Measurements from ENCODE around the gene CHMP5.
"Not testable (repeated sequence)": the region's sequence is repeated elsewhere in the genome, so short reads cannot be mapped to it uniquely, and the experiment has no call there.

Gene CHMP5

DNA sequence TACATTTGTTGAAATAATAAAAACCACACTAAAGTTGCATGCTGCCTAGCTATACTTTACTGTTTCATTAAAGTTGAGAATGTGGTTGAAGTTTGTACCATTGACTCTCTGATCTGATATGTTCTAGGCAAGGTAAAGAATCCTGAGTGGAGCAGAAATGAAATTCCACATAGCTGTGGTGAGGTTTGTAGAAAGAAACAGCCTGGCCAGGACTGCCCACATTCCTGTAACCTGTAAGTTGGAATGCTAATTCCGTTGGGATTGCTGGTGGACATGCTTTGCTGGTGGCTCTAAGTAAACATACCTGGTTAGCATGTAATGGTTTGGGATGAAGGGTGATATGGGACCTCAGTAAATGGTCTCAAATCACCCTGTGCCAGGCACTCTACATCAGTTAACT lies 42.2 kb downstream of the CHMP5 start:
- TF ChIP-seq, protein P1, sequence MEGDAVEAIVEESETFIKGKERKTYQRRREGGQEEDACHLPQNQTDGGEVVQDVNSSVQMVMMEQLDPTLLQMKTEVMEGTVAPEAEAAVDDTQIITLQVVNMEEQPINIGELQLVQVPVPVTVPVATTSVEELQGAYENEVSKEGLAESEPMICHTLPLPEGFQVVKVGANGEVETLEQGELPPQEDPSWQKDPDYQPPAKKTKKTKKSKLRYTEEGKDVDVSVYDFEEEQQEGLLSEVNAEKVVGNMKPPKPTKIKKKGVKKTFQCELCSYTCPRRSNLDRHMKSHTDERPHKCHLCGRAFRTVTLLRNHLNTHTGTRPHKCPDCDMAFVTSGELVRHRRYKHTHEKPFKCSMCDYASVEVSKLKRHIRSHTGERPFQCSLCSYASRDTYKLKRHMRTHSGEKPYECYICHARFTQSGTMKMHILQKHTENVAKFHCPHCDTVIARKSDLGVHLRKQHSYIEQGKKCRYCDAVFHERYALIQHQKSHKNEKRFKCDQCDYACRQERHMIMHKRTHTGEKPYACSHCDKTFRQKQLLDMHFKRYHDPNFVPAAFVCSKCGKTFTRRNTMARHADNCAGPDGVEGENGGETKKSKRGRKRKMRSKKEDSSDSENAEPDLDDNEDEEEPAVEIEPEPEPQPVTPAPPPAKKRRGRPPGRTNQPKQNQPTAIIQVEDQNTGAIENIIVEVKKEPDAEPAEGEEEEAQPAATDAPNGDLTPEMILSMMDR (IDR thresholded peaks at IDR 0.05; ENCODE audit: control insufficient read depth, extremely low read depth, insufficient read depth): no peak
- no peak overlapping the region for H3K4me3 ChIP-seq (ENCODE audit: low read depth, low read length)

DNA sequence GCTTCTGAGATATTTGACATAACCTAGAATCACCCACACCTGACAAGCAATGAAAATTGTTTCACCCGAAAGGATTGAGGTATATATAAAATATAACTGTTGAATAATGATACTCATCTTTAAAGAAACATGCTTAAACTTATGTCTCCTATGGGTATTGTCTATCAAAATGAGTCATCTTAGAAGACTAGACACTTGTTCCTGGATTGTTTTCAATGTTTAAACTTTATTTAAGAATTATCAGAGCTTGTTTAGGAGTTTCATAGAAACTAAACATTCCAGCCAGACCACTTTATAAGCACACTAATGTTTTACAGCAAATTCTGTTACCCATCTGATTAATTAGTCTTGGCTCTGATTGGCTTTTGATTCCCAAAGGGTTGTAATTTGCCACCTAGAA lies 45.1 kb downstream of the CHMP5 start:
- no peak overlapping the region for H3K4me3 ChIP-seq (ENCODE audit: low read depth, low read length)
- TF ChIP-seq, protein P1 (IDR thresholded peaks at IDR 0.05; ENCODE audit: control insufficient read depth, extremely low read depth, insufficient read depth): no peak
- DNase-seq (ENCODE audit: low read depth): no peak

More for the DNA sequence above, 42.2 kb downstream of the CHMP5 start:
- no peak for DNase-seq (ENCODE audit: low read depth)

DNA sequence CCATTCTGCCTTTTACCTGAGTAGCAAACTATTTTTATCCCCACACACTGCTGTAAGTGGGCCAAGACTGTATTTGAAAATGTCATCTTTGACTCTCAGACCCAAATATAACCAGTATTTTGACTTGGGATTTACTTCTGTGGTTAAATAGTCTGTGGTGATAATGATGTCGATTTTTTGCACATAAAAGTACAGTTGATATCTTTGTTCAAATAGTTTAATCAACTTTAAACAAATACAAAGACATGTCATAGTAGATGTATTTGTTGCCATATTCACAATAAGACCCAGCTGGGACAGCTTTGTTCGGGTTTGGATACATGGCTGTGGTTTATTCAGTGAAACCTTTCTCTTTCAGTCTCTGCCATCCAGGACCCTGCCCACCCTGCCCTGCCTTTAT lies 45.9 kb downstream of the CHMP5 start:
- TF ChIP-seq, protein P1 (IDR thresholded peaks at IDR 0.05; ENCODE audit: control insufficient read depth, extremely low read depth, insufficient read depth): no peak
- DNase-seq (ENCODE audit: low read depth): no peak
- H3K4me3 ChIP-seq (ENCODE audit: low read depth, low read length): no peak overlapping the region

DNA sequence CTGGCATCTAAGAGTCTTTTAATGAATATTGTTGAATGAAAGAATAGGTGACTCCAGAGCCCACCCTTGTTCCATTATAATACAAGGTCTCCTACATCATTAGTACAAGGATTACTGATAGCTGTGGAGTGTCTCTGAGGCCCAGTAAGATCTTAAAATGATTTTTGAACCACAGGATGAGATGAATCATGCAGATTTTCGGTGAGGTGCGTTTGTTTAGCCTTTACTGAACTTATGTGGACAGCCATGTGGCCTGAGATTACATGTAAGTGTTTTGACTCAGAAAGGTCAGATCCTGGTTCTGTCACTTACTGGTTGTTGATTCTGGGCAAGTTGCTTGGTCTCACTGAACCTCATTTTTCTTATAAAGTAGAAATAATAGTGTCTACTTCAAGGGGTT lies 47.1 kb downstream of the CHMP5 start:
- no peak for DNase-seq (ENCODE audit: low read depth)
- H3K4me3 ChIP-seq (ENCODE audit: low read depth, low read length): no peak overlapping the region
- TF ChIP-seq, protein P1 (IDR thresholded peaks at IDR 0.05; ENCODE audit: control insufficient read depth, extremely low read depth, insufficient read depth): no peak

DNA sequence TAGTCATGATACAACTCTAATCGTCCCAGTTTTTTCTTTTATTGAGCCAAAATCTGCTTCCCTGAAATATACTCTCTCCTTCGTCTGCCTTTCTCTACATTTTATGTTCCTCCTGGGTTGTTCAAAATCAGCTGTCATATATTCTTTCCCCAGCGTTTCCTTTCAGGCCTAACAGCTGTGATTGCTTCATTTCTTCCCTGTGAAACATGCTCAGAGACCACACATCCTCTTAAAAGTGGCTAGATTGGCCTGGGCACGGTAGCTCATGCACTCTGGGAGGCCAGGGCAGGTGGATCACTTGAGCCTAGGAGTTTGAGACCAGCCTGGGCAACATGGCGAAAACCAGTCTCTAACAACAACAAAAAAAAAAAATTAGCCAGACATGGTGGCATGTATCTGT lies 50.5 kb downstream of the CHMP5 start:
- TF ChIP-seq, protein P1 (IDR thresholded peaks at IDR 0.05; ENCODE audit: control insufficient read depth, extremely low read depth, insufficient read depth): no peak
- no peak for DNase-seq (ENCODE audit: low read depth)
- H3K4me3 ChIP-seq (ENCODE audit: low read depth, low read length): no peak overlapping the region

DNA sequence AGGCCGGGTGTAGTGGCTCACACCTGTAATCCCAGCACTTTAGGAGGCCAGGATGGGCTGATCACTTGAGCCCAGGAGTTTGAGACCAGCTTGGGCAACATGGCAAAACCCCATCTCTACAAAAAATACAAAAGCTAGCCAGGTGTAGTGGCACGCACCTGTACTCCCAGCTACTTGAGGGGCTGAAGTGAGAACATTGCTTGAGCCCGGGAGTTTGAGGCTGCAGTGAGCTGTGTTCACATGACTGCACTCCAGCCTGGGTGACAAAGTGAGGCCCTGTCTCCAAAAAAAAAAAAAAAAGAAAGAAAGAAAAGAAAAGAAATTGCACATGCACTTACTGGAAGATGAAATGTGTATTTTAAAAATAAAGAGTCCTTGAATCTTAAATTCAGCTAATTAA lies 52.3 kb downstream of the CHMP5 start:
- H3K4me3 ChIP-seq (ENCODE audit: low read depth, low read length); DNase-seq (ENCODE audit: low read depth): not testable (repeated sequence)

DNA sequence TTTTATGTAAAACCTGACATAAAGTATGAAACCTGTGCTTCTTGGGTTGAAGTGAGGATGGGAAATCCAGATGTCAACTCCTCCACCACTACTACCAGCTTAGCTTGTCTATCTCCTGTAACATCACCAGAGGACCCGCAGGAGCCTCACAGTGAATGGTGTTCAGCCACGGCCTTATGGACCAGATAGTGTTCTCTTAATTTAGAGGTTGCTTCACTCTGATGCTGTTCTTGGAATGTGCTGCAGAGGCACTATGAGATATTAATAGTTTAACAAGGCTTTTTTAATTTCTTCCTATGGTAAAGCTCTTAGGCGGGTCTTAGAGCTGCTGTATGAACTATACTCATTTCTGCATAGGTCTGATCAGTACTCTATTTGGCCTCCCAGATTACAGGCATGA lies 53.4 kb downstream of the CHMP5 start:
- H3K4me3 ChIP-seq (ENCODE audit: low read depth, low read length): no peak overlapping the region
- DNase-seq (ENCODE audit: low read depth): no peak
- TF ChIP-seq, protein P1 (IDR thresholded peaks at IDR 0.05; ENCODE audit: control insufficient read depth, extremely low read depth, insufficient read depth): no peak
